Nephron (organoid): ENCODE results near the gene SCGB3A1.

Experiments
- H3K27ac Mint-ChIP-seq, 3 experiments: 2 replicates each; pipeline ENCODE4 v1.8.0; 2020; ENCODE audit warnings: mixed read lengths in 3 of 3, mild to moderate bottlenecking in 2 of 3, moderate library complexity in 1 of 3
- H3K27me3 Mint-ChIP-seq: 2 replicates; pipeline ENCODE4 v1.8.0; 2021; ENCODE audit warnings: low read depth, mild to moderate bottlenecking, moderate library complexity, mixed read lengths
- H3K36me3 Mint-ChIP-seq: 2 replicates; pipeline ENCODE4 v1.8.0; 2020; ENCODE audit warnings: low read depth, mixed read lengths
- H3K4me1 Mint-ChIP-seq: 2 replicates; pipeline ENCODE4 v1.8.0; 2020; ENCODE audit warnings: mixed read lengths
- H3K4me3 Mint-ChIP-seq, 3 experiments: 2 replicates each; pipeline ENCODE4 v1.8.0; 2020; ENCODE audit warnings: mild to moderate bottlenecking in 3 of 3, mixed read lengths in 3 of 3, moderate library complexity in 2 of 3
- H3K9me3 Mint-ChIP-seq: 2 replicates; pipeline ENCODE4 v1.8.0; 2020; ENCODE audit warnings: mixed read lengths
- CTCF ChIP-seq, 3 experiments: fragments of 200-600 bp; sonication (generic); IDR thresholded peaks; one replicate each; pipeline ENCODE4 v1.5.0; 2021; ENCODE audit warnings: antibody characterized with exemption in 3 of 3; ENCODE audit not compliant: unreplicated experiment in 3 of 3

SCGB3A1 gene

GRCh38 chr5:180630426-180630825 is 39.1 kb upstream of the SCGB3A1 start:
- Mint-ChIP-seq H3K9me3 (no peaks in the 10 kb centered on the region), H3K4me3 (no peak overlapping the region), H3K36me3 (no peaks in the 10 kb centered on the region), H3K4me1 (peaks cover 12% of the 10 kb centered on the region), H3K27ac (no peak overlapping the region), H3K27me3 (peaks cover under 1% of the 10 kb centered on the region)
- TF ChIP-seq CTCF (IDR thresholded peaks at IDR 0.05; ENCODE audit: unreplicated experiment in 3 of 3), result no peak

GRCh38 chr5:180629831-180630382 is 38.6 kb upstream of the SCGB3A1 start:
- no peaks in the 10 kb centered on the region for H3K9me3 Mint-ChIP-seq
- no peak overlapping the region for H3K27ac Mint-ChIP-seq
- H3K36me3 Mint-ChIP-seq, result no peaks in the 10 kb centered on the region
- no peak overlapping the region for H3K4me3 Mint-ChIP-seq
- no peak for TF ChIP-seq CTCF (IDR thresholded peaks at IDR 0.05; ENCODE audit: unreplicated experiment in 3 of 3)
- H3K27me3 Mint-ChIP-seq, result peaks cover 6% of the 10 kb centered on the region
- peaks cover 12% of the 10 kb centered on the region for H3K4me1 Mint-ChIP-seq

GRCh38 chr5:180628827-180629750 is 37.8 kb upstream of the SCGB3A1 start:
- H3K27ac Mint-ChIP-seq, result no peak overlapping the region
- no peaks in the 10 kb centered on the region for H3K36me3 Mint-ChIP-seq
- H3K27me3 Mint-ChIP-seq, result peaks cover 6% of the 10 kb centered on the region
- no peak overlapping the region for H3K4me3 Mint-ChIP-seq
- peaks cover 9% of the 10 kb centered on the region for H3K4me1 Mint-ChIP-seq
- no peaks in the 10 kb centered on the region for H3K9me3 Mint-ChIP-seq
- no peak for TF ChIP-seq CTCF (IDR thresholded peaks at IDR 0.05; ENCODE audit: unreplicated experiment in 3 of 3)

GRCh38 chr5:180628211-180628610 is 36.9 kb upstream of the SCGB3A1 start:
- Mint-ChIP-seq H3K4me1 (peaks cover 6% of the 10 kb centered on the region), H3K4me3 (no peak overlapping the region), H3K9me3 (no peaks in the 10 kb centered on the region), H3K27ac (no peak overlapping the region), H3K27me3 (peaks cover 6% of the 10 kb centered on the region), H3K36me3 (no peaks in the 10 kb centered on the region)
- no peak for TF ChIP-seq CTCF (IDR thresholded peaks at IDR 0.05; ENCODE audit: unreplicated experiment in 3 of 3)

DNA sequence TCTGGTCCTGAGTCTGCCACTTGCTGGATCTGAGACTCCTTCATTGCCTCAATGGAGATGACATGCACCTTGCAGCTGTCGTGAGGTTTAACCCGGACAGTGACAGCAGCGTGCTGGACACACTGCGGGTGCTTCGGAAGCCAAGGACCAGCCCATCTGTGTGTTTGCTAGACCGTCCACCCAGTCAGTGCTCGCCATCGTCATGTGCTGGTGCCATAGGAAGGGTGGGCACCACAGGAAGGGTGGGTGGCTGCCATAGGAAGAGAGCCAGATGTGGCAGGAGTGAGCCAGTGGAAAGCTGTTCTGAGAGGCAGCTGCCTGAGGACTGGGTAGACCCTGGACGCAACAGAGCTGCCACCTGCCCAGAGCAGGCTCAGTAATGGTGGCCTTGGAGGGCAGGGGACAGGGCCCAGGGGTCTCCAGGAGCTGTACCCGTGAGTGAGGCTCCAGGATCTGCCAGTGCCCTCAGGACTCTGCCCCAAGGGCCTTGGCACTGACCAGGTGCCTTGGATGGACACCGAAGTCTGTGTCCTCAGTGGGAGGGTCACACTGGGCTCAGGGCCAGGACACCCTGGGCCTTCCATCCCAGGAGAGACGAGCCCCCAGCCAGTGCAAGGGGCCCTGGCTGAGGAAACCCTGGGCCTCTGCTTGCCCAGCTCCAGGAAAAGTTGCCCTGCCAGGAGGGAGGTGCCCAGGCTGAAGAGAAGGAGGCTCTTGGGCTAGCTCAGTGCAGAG is 36.3 kb upstream of the SCGB3A1 start:
- H3K27me3 Mint-ChIP-seq, result peaks cover 8% of the 10 kb centered on the region
- no peaks in the 10 kb centered on the region for H3K36me3 Mint-ChIP-seq
- peaks cover 4% of the 10 kb centered on the region for H3K4me1 Mint-ChIP-seq
- H3K27ac Mint-ChIP-seq, result no peak overlapping the region
- TF ChIP-seq CTCF (IDR thresholded peaks at IDR 0.05; ENCODE audit: unreplicated experiment in 3 of 3), result no peak
- no peak overlapping the region for H3K4me3 Mint-ChIP-seq
- no peaks in the 10 kb centered on the region for H3K9me3 Mint-ChIP-seq
